Prostate gland (tissue), 2 donors: ENCODE measurements around the gene FAM156B. TPM values are rescaled to one million over a fixed set of nuclear protein-coding genes. Genes with fewer than 3 reads are reported as not detected.
"Not testable (repeated sequence)": the region's sequence is repeated elsewhere in the genome, so short reads cannot be mapped to it uniquely, and the experiment has no call there.

Experiments used
- DNase-seq: peaks from one replicate; pipeline ENCODE4 v3.0.0-alpha.2; 2019; ENCODE audit warnings: low spot score
- H3K27ac ChIP-seq, 2 donors: fragments of 200-600 bp; sonication (generic); 2 replicates each; pipeline ENCODE4 v1.5.1; 2017 to 2019
- H3K27me3 ChIP-seq: fragments of 200-600 bp; sonication (generic); replicated peaks from 2 replicates; pipeline ENCODE4 v1.5.1; 2019; ENCODE audit not compliant: insufficient read depth
- H3K36me3 ChIP-seq, 2 donors: fragments of 200-600 bp; sonication (generic); 1 replicate in 1 of 2; 2 replicates in 1 of 2; pipeline versions ENCODE4 v1.5.1 to v1.8.1; 2017 to 2019
- H3K4me1 ChIP-seq: fragments of 200-600 bp; sonication (generic); replicated peaks from 2 replicates; pipeline ENCODE4 v1.5.1; 2019
- H3K4me3 ChIP-seq, 2 donors: fragments of 200-600 bp; sonication (generic); 2 replicates each; pipeline ENCODE4 v1.5.1; 2017 to 2019
- H3K9me3 ChIP-seq: fragments of 200-600 bp; sonication (generic); 2 replicates; pipeline ENCODE4 v1.5.1; 2017
- CTCF ChIP-seq, 4 experiments: fragments of 200-600 bp in 2 of 4; fragments of 450-650 bp in 2 of 4; sonication (generic) in 2 of 4; IDR thresholded peaks; 1 replicate in 3 of 4; 2 replicates in 1 of 4; pipeline ENCODE4 v1.5.1; 2016 to 2019; ENCODE audit warnings: antibody characterized with exemption in 4 of 4, mild to moderate bottlenecking in 2 of 4, moderate library complexity in 2 of 4
- POLR2A ChIP-seq: fragments of 450-650 bp; IDR thresholded peaks from one replicate; pipeline ENCODE4 v1.6.1; 2016; ENCODE audit warnings: antibody characterized with exemption, mild to moderate bottlenecking
- POLR2AphosphoS5 ChIP-seq: sonication (generic); formaldehyde crosslinking; IDR thresholded peaks from one replicate; pipeline ENCODE4 v1.6.1; 2017; ENCODE audit warnings: antibody characterized with exemption
- WGBS: methylation state at CpG from one replicate; pipeline ENCODE4 v1.1.5; 2018; 5-methylcytosine and 5-hydroxymethylcytosine counted together
- intact Hi-C: fragments of 100-400 bp; cut with DNase I; formaldehyde crosslinking; loops from one replicate; pipeline ENCODE4 v1.14.2; 2022
- total RNA-seq, 2 donors: library from RNA; depleted of rRNA; stranded (reverse); fragments of >200 nt; gene quantifications; one replicate each; pipeline ENCODE4 v1.1.0, GENCODE V29; 2016

Gene FAM156B
- total RNA-seq, 2 donors from 2014 or later: 11.3 to 55.2 TPM

- TF ChIP-seq POLR2A (peak; percentile 72), CTCF (IDR thresholded peaks at IDR 0.05) (peak; percentile 57 to 94 (median 88)), POLR2AphosphoS5 (peak; percentile 88)
- intact Hi-C loops: no loop called here
- Histone ChIP-seq H3K4me3 (peak overlapping the region; percentile 41 to 44), H3K36me3 (no peaks in the 10 kb centered on the region), H3K27me3 (no peaks in the 10 kb centered on the region), H3K27ac (peak overlapping the region; percentile 89 to 91), H3K4me1 (no peaks in the 10 kb centered on the region), H3K9me3 (no peaks in the 10 kb centered on the region)
- 0% methylated on average over 32 of the region's 61 CpGs for WGBS
- peak; percentile 87 for DNase-seq
These were observed 37.8 kb downstream of the FAM156B start for GRCh38 chrX:52934704-52935469.

- H3K4me1 ChIP-seq, DNase-seq, H3K9me3 ChIP-seq, intact Hi-C loops, H3K36me3 ChIP-seq, H3K27me3 ChIP-seq: not testable (repeated sequence)
- H3K27ac ChIP-seq: peak overlapping the region; percentile 89 to 91
- H3K4me3 ChIP-seq: peak overlapping the region; percentile 41 to 44
- WGBS: 3% methylated on average over 6 of the region's 10 CpGs
These were observed 38.3 kb downstream of the FAM156B start for GRCh38 chrX:52935470-52935784.

GRCh38 chrX:52940704-52941103, 43.6 kb downstream of the FAM156B start:
- DNase-seq, H3K27ac ChIP-seq, H3K4me3 ChIP-seq, H3K36me3 ChIP-seq, H3K4me1 ChIP-seq, H3K9me3 ChIP-seq, H3K27me3 ChIP-seq, intact Hi-C loops: not testable (repeated sequence)
- WGBS: no CpG with 5 or more reads among the region's 4 CpGs

GRCh38 chrX:52941728-52942127, 44.6 kb downstream of the FAM156B start:
- H3K36me3 ChIP-seq, H3K4me1 ChIP-seq, DNase-seq, H3K27me3 ChIP-seq, intact Hi-C loops, H3K4me3 ChIP-seq, H3K9me3 ChIP-seq, H3K27ac ChIP-seq: not testable (repeated sequence)
- no CpG with 5 or more reads among the region's 10 CpGs for WGBS

GRCh38 chrX:52945838-52946494, 48.8 kb downstream of the FAM156B start:
- H3K27me3 ChIP-seq, H3K4me3 ChIP-seq, DNase-seq, H3K27ac ChIP-seq, H3K36me3 ChIP-seq, intact Hi-C loops, H3K9me3 ChIP-seq, H3K4me1 ChIP-seq: not testable (repeated sequence)
- no CpG with 5 or more reads among the region's 14 CpGs for WGBS

GRCh38 chrX:52947501-52947900, 50.4 kb downstream of the FAM156B start:
- not testable (repeated sequence) for DNase-seq, H3K36me3 ChIP-seq
- no CpG with 5 or more reads among the region's 16 CpGs for WGBS

GRCh38 chrX:52948265-52948664, 51.1 kb downstream of the FAM156B start:
- H3K4me3 ChIP-seq, H3K9me3 ChIP-seq, H3K36me3 ChIP-seq, H3K4me1 ChIP-seq, H3K27me3 ChIP-seq, DNase-seq, H3K27ac ChIP-seq, intact Hi-C loops: not testable (repeated sequence)
- no CpG with 5 or more reads among the region's 17 CpGs for WGBS

More at GRCh38 chrX:52947501-52947900, 50.4 kb downstream of the FAM156B start:
- H3K27me3 ChIP-seq, H3K9me3 ChIP-seq, H3K4me1 ChIP-seq, H3K4me3 ChIP-seq, H3K27ac ChIP-seq, intact Hi-C loops: not testable (repeated sequence)

- H3K4me1 ChIP-seq, H3K9me3 ChIP-seq, H3K4me3 ChIP-seq, DNase-seq, H3K27ac ChIP-seq, intact Hi-C loops, H3K27me3 ChIP-seq, H3K36me3 ChIP-seq: not testable (repeated sequence)
- WGBS: no CpG with 5 or more reads among the region's 4 CpGs
These were observed 52.2 kb downstream of the FAM156B start for GRCh38 chrX:52949325-52949724.

GRCh38 chrX:52949884-52950283, 52.8 kb downstream of the FAM156B start:
- H3K36me3 ChIP-seq, H3K27ac ChIP-seq, H3K9me3 ChIP-seq, H3K4me3 ChIP-seq, H3K4me1 ChIP-seq, H3K27me3 ChIP-seq, DNase-seq, intact Hi-C loops: not testable (repeated sequence)
- WGBS: no CpG with 5 or more reads among the region's 10 CpGs
